ENCODE results near the gene LCN12.

DNA sequence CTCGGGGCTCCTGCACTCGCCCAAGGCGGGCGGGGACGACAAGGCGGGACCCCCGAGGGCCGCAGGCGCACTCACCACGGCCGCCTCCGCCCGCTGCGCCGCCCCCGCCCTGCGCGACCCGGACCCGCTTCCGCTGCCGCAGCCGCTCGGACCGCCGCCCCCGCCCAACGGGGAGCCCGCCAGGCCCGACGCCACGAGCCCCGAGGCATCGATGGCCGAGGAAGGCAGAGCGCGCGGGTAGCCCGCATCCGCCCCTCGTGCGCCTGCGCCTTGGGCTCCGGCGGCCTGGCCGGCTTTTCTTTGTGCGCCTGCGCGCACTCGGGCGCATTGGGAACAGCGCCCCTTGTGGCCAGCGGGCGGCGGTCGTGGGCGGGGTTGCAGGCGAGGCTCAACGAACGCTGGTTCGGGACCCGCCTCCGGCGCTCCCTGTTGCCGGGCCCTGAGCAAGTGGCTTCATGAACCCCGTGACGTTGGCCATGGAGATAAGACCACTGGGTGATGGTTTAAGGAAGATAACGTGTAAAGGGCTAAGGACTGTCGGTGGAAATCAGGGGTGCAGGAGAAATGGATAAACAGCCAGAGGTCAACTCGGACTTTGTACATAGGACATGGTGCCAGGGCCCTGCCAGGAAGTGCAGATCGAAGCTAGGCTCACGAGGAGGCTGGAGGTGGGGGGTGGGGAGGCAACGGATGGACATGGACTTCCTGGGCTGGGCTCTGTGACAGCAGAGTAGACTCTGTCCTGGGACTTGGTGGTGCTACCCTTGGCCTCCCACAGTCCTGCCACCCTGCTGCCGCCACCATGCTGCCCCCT lies 7.3 kb upstream of the LCN12 start, which contains the start of the genes C8G and FBXW5:
- TF ChIP-seq, protein P1, sequence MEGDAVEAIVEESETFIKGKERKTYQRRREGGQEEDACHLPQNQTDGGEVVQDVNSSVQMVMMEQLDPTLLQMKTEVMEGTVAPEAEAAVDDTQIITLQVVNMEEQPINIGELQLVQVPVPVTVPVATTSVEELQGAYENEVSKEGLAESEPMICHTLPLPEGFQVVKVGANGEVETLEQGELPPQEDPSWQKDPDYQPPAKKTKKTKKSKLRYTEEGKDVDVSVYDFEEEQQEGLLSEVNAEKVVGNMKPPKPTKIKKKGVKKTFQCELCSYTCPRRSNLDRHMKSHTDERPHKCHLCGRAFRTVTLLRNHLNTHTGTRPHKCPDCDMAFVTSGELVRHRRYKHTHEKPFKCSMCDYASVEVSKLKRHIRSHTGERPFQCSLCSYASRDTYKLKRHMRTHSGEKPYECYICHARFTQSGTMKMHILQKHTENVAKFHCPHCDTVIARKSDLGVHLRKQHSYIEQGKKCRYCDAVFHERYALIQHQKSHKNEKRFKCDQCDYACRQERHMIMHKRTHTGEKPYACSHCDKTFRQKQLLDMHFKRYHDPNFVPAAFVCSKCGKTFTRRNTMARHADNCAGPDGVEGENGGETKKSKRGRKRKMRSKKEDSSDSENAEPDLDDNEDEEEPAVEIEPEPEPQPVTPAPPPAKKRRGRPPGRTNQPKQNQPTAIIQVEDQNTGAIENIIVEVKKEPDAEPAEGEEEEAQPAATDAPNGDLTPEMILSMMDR (IDR thresholded peaks at IDR 0.05) = peak; percentile 99 to 100 (median 99)
- peak; percentile 97 for TF ChIP-seq POLR2A (IDR thresholded peaks at IDR 0.05)

Measured in right lobe of liver (tissue), 4 donors.